Measurements from ENCODE around the gene EIF4B. TPM values are rescaled to one million over a fixed set of nuclear protein-coding genes. Genes with fewer than 3 reads are reported as not detected.

The EIF4B gene
- total RNA-seq, 1 experiment from 2014 or later, result 531 TPM

- Histone ChIP-seq H3K79me2 (ENCODE audit: low read depth) (no peaks in the 10 kb centered on the region), H2AFZ (no peak overlapping the region), H3K27ac (no peak overlapping the region), H3K4me2 (no peak overlapping the region), H3K4me1 (replicated peaks; ENCODE audit: insufficient read depth) (peaks cover 9% of the 10 kb centered on the region), H3K27me3 (ENCODE audit: insufficient read depth, low read depth) (no peaks in the 10 kb centered on the region), H3K36me3 (ENCODE audit: low read depth) (no peaks in the 10 kb centered on the region), H3K4me3 (no peak overlapping the region), H3K9me3 (ENCODE audit: insufficient read depth, low read depth) (no peaks in the 10 kb centered on the region), H3K9me2 (ENCODE audit: insufficient read depth) (no peaks in the 10 kb centered on the region), H4K20me1 (ENCODE audit: insufficient read depth) (no peaks in the 10 kb centered on the region), H3F3A (ENCODE audit: insufficient read depth, low read depth) (0 out of 2 replicates have a peak, but pooled peaks cover 4% of the 10 kb centered on the region)
- TF ChIP-seq EZH2 (IDR thresholded peaks at IDR 0.05; ENCODE audit: low read depth), result no peak
- intact Hi-C loops (cut with micrococcal nuclease; ENCODE audit: unreplicated experiment), result loop anchor here (10.0 kb wide), 3 partner anchors 105 to 435 kb away; partner anchors contain the start of genes ITGB7, NPFF and TARBP2
- ChIA-PET CTCF (interaction anchor here (0.6 kb wide), 1 partner anchor 16 kb away, joined by 22 read pairs; no protein-coding TSS in a partner anchor), POLR2A (ENCODE audit: unreplicated experiment) (interaction anchor here (0.7 kb wide), 1 partner anchor 371 kb away, joined by 5 read pairs; no protein-coding TSS in a partner anchor)
- no peak for DNase-seq
- BruUV-seq (replicated peaks), result no TSS peak
These were observed 63.6 kb downstream of the EIF4B start for GRCh38 chr12:53069621-53070410.

DNA sequence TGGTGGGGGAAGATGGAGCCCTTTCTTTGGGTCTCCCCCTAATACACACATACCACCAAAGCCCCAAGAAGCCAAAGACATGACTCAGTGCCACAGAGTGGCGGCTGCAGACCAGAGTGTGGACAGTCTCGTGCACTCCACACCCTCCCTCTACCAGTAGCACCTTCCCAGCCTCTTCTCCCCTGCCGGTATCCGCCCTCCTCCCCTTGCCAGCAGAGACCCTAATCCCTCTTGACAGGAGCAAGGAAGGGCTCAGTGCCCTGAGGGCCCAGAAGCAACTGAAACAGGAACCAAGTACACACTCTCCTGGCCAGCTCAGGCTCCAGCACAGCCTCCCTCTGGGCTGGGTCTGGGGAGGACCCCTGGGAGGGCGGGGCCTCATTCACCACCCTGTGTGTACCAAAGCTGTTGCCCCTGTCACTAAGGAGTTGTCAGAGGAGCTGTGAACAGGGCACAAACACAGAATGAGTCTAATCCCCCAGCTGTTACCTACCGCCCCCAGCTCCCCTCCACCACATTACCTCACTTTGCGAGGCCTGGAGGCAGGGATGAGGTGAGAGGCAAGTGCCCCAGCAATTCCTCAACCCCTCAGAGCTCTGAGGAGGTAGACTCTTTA, 64.7 kb downstream of the EIF4B start:
- POLR2A ChIA-PET (ENCODE audit: unreplicated experiment), result no interaction called here

DNA sequence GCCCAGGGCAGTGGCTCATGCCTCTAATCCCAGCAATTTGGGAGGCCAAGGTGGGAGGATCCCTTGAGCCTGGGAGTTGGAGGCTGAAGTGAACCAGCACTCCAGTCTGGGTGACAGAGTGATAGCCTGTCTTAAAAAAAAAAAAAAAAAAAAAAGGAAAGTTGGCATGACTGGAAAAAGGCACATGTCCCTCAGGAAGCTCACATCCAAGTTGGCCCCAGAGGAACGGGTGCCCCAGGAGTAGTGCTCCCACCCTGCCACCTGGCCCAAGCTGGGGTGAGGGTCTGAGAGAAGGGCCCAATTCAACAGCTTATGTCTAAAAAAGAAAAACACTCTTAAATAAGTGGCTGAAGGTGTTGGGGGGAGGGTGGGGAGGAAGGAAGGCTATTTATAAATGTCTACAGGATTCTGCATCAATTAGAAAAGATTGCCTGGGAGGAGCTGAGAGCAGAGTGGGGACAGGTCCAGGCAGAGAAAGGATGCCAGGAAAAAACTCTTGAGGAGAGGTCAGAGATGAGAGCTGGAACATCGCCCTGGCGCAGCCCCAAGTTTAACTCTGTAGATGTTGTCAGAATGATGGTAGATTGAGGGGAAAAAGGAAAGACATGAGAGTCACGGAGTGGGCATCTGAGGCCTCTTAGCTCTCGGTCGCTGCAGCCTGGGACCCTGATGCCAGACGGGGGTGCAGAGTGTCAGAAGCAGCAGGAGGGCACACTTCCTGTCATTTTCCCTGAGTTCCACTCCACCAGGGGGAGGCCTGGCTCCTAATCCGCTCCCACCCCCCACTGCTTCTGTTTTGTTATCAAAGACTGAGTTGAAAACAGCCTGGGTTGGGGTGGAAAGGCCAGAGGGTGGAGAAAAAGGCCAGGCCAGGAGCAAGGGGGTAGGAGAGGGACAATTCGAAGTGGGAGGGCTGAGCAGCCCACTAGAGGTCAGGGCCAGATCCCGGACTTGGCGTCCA, 65.6 kb downstream of the EIF4B start:
- no TSS peak for BruUV-seq (replicated peaks)
- ChIA-PET CTCF (interaction anchor here (0.6 to 0.9 kb wide), 2 partner anchors 11 to 134 kb away, joined by 3 to 19 read pairs; no protein-coding TSS in a partner anchor), POLR2A (ENCODE audit: unreplicated experiment) (no interaction called here)
- no peak for DNase-seq
- H3K9me3 ChIP-seq (ENCODE audit: insufficient read depth, low read depth), result no peaks in the 10 kb centered on the region
- H4K20me1 ChIP-seq (ENCODE audit: insufficient read depth), result no peaks in the 10 kb centered on the region
- H3K4me2 ChIP-seq, result no peak overlapping the region
- no peak overlapping the region for H3K27ac ChIP-seq
- H3F3A ChIP-seq (ENCODE audit: insufficient read depth, low read depth), result no peaks in the 10 kb centered on the region
- no peak overlapping the region for H2AFZ ChIP-seq
- no peaks in the 10 kb centered on the region for H3K27me3 ChIP-seq (ENCODE audit: insufficient read depth, low read depth)
- TF ChIP-seq, protein P1, sequence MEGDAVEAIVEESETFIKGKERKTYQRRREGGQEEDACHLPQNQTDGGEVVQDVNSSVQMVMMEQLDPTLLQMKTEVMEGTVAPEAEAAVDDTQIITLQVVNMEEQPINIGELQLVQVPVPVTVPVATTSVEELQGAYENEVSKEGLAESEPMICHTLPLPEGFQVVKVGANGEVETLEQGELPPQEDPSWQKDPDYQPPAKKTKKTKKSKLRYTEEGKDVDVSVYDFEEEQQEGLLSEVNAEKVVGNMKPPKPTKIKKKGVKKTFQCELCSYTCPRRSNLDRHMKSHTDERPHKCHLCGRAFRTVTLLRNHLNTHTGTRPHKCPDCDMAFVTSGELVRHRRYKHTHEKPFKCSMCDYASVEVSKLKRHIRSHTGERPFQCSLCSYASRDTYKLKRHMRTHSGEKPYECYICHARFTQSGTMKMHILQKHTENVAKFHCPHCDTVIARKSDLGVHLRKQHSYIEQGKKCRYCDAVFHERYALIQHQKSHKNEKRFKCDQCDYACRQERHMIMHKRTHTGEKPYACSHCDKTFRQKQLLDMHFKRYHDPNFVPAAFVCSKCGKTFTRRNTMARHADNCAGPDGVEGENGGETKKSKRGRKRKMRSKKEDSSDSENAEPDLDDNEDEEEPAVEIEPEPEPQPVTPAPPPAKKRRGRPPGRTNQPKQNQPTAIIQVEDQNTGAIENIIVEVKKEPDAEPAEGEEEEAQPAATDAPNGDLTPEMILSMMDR (conservative IDR thresholded peaks at IDR 0.05), result no peak
- TF ChIP-seq EZH2 (IDR thresholded peaks at IDR 0.05; ENCODE audit: low read depth), result no peak
- no peaks in the 10 kb centered on the region for H3K9me2 ChIP-seq (ENCODE audit: insufficient read depth)
- no peaks in the 10 kb centered on the region for H3K79me2 ChIP-seq (ENCODE audit: low read depth)
- H3K4me3 ChIP-seq, result no peak overlapping the region
- intact Hi-C loops (cut with micrococcal nuclease; ENCODE audit: unreplicated experiment), result no loop called here
- peaks cover under 1% of the 10 kb centered on the region; the same call in 1 of the 2 replicates for H3K4me1 ChIP-seq (replicated peaks; ENCODE audit: insufficient read depth)
- no peaks in the 10 kb centered on the region for H3K36me3 ChIP-seq (ENCODE audit: low read depth)

More for the DNA sequence above, 64.7 kb downstream of the EIF4B start:
- no peak overlapping the region for H3K27ac ChIP-seq
- H3K9me2 ChIP-seq (ENCODE audit: insufficient read depth), result no peaks in the 10 kb centered on the region
- H3K27me3 ChIP-seq (ENCODE audit: insufficient read depth, low read depth), result no peaks in the 10 kb centered on the region
- H4K20me1 ChIP-seq (ENCODE audit: insufficient read depth), result no peaks in the 10 kb centered on the region
- TF ChIP-seq, protein P1 (conservative IDR thresholded peaks at IDR 0.05), result no peak
- TF ChIP-seq EZH2 (IDR thresholded peaks at IDR 0.05; ENCODE audit: low read depth), result no peak
- no peak overlapping the region for H3K4me3 ChIP-seq
- 0 out of 2 replicates have a peak, but pooled peaks cover 4% of the 10 kb centered on the region for H3F3A ChIP-seq (ENCODE audit: insufficient read depth, low read depth)
- BruUV-seq (replicated peaks), result no TSS peak
- H3K9me3 ChIP-seq (ENCODE audit: insufficient read depth, low read depth), result no peaks in the 10 kb centered on the region
- H3K36me3 ChIP-seq (ENCODE audit: low read depth), result no peaks in the 10 kb centered on the region
- intact Hi-C loops (cut with micrococcal nuclease; ENCODE audit: unreplicated experiment), result no loop called here
- peaks cover 9% of the 10 kb centered on the region for H3K4me1 ChIP-seq (replicated peaks; ENCODE audit: insufficient read depth)
- H2AFZ ChIP-seq, result no peak overlapping the region
- H3K4me2 ChIP-seq, result no peak overlapping the region
- CTCF ChIA-PET, result interaction anchor here (0.6 kb wide), 2 partner anchors 17 to 133 kb away, joined by 19 to 22 read pairs; no protein-coding TSS in a partner anchor
- DNase-seq, result no peak
- no peaks in the 10 kb centered on the region for H3K79me2 ChIP-seq (ENCODE audit: low read depth)
